ENCODE measurements around the gene CFAP45.

Gene CFAP45

DNA sequence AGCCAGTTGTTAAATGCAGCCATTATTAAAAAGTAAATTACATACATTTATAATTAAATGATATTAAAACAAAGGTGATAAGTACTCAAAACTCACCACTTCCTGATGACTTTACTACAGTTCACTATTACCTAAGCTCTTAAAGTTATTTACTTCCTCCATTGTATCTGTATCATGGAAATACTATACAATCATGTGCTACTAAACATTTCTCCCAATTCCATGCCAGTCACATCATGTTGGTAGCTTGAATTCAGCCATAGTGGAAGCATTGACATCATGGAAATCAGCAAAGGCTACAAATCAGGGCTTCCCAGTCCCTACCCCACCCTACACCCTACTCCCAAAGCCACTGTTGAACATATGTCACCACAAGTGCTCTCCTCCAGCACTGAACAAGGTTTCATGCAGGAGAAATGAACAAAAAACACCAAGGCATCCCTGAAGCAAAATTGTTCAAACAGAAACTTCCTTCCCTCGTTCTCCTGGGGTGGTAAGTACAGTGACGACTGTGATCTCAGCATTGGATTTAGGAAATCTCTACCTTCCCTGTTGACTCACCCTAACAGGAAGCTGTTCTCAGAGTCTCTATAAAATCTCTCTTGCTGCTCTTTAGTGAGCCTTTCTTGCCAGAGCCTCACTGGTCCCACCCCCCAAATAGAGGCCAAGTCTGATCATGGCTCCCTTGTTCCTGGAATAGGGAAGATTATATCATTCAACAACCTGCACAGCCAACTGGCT lies 50.2 kb downstream of the CFAP45 start:
- Histone ChIP-seq H3K36me3 (no peaks in the 10 kb centered on the region), H3K27me3 (no peaks in the 10 kb centered on the region), H3K4me1 (peaks cover 0 to 10% (median 5%) of the 10 kb centered on the region in 4 donors), H3K4me3 (no peak overlapping the region), H3K9me3 (no peaks in the 10 kb centered on the region), H3K27ac (no peak overlapping the region)
- DNase-seq, result no peak
- TF ChIP-seq, protein P1, sequence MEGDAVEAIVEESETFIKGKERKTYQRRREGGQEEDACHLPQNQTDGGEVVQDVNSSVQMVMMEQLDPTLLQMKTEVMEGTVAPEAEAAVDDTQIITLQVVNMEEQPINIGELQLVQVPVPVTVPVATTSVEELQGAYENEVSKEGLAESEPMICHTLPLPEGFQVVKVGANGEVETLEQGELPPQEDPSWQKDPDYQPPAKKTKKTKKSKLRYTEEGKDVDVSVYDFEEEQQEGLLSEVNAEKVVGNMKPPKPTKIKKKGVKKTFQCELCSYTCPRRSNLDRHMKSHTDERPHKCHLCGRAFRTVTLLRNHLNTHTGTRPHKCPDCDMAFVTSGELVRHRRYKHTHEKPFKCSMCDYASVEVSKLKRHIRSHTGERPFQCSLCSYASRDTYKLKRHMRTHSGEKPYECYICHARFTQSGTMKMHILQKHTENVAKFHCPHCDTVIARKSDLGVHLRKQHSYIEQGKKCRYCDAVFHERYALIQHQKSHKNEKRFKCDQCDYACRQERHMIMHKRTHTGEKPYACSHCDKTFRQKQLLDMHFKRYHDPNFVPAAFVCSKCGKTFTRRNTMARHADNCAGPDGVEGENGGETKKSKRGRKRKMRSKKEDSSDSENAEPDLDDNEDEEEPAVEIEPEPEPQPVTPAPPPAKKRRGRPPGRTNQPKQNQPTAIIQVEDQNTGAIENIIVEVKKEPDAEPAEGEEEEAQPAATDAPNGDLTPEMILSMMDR (IDR thresholded peaks at IDR 0.05), result no peak
- intact Hi-C loops (cut with DNase I; ENCODE audit: low total_unique reads), result loop anchor here (10.0 kb wide), 1 partner anchor 75 kb away; the partner anchor contains the start of gene TAGLN2

GRCh38 chr1:159848326-159848725 lies 51.6 kb downstream of the CFAP45 start:
- TF ChIP-seq, protein P1 (IDR thresholded peaks at IDR 0.05), result no peak

DNA sequence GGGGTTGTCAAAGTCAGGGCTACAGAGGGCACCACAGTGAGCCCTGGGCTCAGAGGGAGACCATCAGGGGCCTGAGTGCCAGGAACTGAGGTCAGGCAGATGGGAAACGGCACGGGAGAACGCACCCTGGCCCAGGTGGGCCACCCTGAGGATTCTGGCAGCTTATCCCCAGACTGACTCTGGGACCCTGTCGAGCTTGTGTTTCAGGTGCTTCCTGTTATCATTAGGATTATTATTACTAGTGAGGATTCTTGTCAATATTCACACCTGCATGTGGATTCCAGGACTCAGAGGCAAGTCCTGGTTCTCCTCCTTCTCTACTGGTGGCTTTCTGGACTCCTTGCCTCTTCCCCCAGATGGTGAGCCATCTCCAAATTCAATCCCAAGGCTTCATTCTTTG lies 52.7 kb downstream of the CFAP45 start:
- Histone ChIP-seq H3K4me1 (no peaks in the 10 kb centered on the region), H3K27me3 (no peaks in the 10 kb centered on the region), H3K9me3 (no peaks in the 10 kb centered on the region), H3K36me3 (no peaks in the 10 kb centered on the region), H3K27ac (no peak overlapping the region), H3K4me3 (no peak overlapping the region)
- no peak for DNase-seq
- intact Hi-C loops (cut with DNase I; ENCODE audit: low total_unique reads), result no loop called here
- TF ChIP-seq, protein P1 (IDR thresholded peaks at IDR 0.05), result no peak

More at GRCh38 chr1:159848326-159848725, 51.6 kb downstream of the CFAP45 start:
- no peak overlapping the region for H3K27ac ChIP-seq
- no peaks in the 10 kb centered on the region for H3K36me3 ChIP-seq
- no peaks in the 10 kb centered on the region for H3K9me3 ChIP-seq
- intact Hi-C loops (cut with DNase I; ENCODE audit: low total_unique reads), result no loop called here
- H3K4me1 ChIP-seq, result peaks cover 0 to 3% (median under 1%) of the 10 kb centered on the region in 4 donors
- H3K27me3 ChIP-seq, result no peaks in the 10 kb centered on the region
- no peak for DNase-seq
- H3K4me3 ChIP-seq, result no peak overlapping the region

DNA sequence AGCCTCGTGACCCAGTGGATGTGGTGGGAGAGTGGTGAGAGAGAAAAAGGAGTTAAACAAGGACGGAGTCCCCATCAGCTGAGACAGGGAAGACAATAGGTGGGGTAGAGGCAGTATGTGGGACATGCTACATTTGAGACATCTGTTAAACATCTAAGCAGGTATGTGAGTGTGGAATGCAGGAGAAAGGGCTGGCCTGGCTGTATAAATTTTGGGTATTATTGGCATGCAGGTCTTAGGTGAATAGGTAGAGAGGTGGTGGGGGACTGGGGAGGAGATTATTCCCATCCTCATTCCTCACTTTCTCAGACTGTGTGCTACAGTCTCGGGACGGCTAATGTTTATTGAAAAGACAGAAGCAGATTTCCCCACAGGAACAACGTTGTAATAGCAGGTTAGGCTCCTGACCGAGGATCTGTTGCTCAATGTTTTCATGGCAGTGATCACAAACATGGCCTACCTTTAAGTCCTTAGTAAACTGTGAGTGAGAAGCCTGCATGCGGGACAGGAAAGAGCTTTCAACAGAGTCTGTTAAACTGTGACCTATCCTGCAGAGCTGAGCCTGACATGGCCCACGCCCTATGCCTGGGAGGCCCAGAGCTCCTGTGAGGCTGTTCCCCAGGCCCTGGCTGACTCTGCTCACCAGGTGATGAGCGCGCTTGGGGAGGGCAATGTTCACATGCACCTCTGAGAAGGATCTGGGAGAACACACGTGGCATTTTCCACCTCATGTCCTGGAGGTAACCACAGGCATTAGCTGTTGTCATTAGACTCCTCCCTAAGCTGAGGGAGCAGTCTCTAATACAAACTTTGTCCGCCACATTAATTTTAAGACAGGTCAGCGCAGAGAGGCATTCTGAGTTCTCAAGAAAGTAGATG lies 54.0 kb downstream of the CFAP45 start:
- peaks cover 0 to 2% (median 2%) of the 10 kb centered on the region in 3 donors for H3K36me3 ChIP-seq
- intact Hi-C loops (cut with DNase I; ENCODE audit: low total_unique reads), result no loop called here
- H3K4me1 ChIP-seq, result no peaks in the 10 kb centered on the region
- H3K27ac ChIP-seq, result no peak overlapping the region
- TF ChIP-seq, protein P1 (IDR thresholded peaks at IDR 0.05), result no peak
- no peak for DNase-seq
- no peaks in the 10 kb centered on the region for H3K9me3 ChIP-seq
- H3K27me3 ChIP-seq, result no peaks in the 10 kb centered on the region
- H3K4me3 ChIP-seq, result no peak overlapping the region

DNA sequence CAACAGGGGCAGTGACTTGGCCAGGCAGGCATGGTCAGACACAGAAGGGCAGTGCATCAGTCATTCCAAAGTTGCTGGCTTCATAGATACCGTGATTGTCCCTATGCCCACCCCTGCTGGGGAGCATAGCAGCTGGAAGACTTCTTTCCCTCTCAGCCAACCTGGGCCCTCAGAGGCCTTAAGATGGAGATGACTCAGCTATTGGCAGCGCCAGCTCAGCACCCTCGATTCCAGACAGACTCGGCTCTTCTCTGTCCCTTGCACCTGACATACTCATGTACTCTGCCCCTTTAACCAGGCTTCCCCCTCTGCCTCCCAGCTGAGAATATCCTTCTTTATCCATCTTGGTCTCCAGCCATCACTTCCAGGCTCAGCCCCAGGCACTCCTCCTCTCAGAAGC lies 56.5 kb downstream of the CFAP45 start:
- Histone ChIP-seq H3K36me3 (peaks cover 0 to 18% (median 6%) of the 10 kb centered on the region in 3 donors), H3K9me3 (no peaks in the 10 kb centered on the region), H3K27ac (no peak overlapping the region), H3K27me3 (no peaks in the 10 kb centered on the region), H3K4me1 (no peaks in the 10 kb centered on the region), H3K4me3 (no peak overlapping the region)
- TF ChIP-seq, protein P1 (IDR thresholded peaks at IDR 0.05), result no peak
- intact Hi-C loops (cut with DNase I; ENCODE audit: low total_unique reads), result no loop called here
- DNase-seq, result no peak

Data from tibial artery (tissue), 4 donors.